H1 (cell line): Measurements from ENCODE around the gene RAB29. TPM values are rescaled to one million over a fixed set of nuclear protein-coding genes. Genes with fewer than 3 reads are reported as not detected.

Experiments used
- CTCF ChIA-PET: fragments of 300-600 bp; sonication (Branson Sonifier 250); formaldehyde crosslinking; loops from one replicate; lab custom pipeline; 2021; ENCODE audit not compliant: partially characterized antibody; lab: Charles Lee
- POLR2A ChIA-PET: fragments of 300-600 bp; sonication (Branson Sonifier 250); formaldehyde crosslinking; loops from one replicate; lab custom pipeline; 2021; ENCODE audit warnings: inconsistent platforms; ENCODE audit not compliant: partially characterized antibody; lab: Charles Lee
- DNase-seq, 2 experiments: peaks; one replicate each; pipeline versions ENCODE4 v3.0.0 to v3.0.0-alpha.2; 2010 to 2022; ENCODE audit warnings: low spot score in 2 of 2, low read depth in 1 of 2, mixed read lengths in 1 of 2
- FAIRE-seq: peaks from 2 replicates; lab custom pipeline; 2011; peaks lifted over from hg19 to GRCh38; lab: Jason Lieb, UNC
- H2AFZ ChIP-seq: 2 replicates; pipeline ENCODE4 v1.8.1; 2012; ENCODE audit warnings: low read length, inconsistent platforms
- H2AK5ac ChIP-seq: 2 replicates; pipeline ENCODE4 v1.6.1; 2013; ENCODE audit warnings: low read depth, low read length
- H2BK120ac ChIP-seq: replicated peaks from 2 replicates; pipeline ENCODE3; 2013; ENCODE audit warnings: low read depth, low read length, inconsistent platforms
- H2BK12ac ChIP-seq: 2 replicates; pipeline ENCODE4 v1.6.1; 2013; ENCODE audit warnings: low read depth, low read length
- H2BK15ac ChIP-seq: 2 replicates; pipeline ENCODE4 v1.6.1; 2013; ENCODE audit warnings: low read length
- H2BK20ac ChIP-seq: 2 replicates; pipeline ENCODE4 v1.6.1; 2013; ENCODE audit warnings: low read length
- H2BK5ac ChIP-seq: 2 replicates; pipeline ENCODE4 v1.6.1; 2013; ENCODE audit warnings: low read depth, low read length
- H3K14ac ChIP-seq: 2 replicates; pipeline ENCODE4 v1.6.1; 2013; ENCODE audit warnings: inconsistent platforms; ENCODE audit not compliant: insufficient read length
- H3K18ac ChIP-seq: 2 replicates; pipeline ENCODE4 v1.6.1; 2013; ENCODE audit warnings: low read length; ENCODE audit errors: extremely low read depth
- H3K23ac ChIP-seq: 2 replicates; pipeline ENCODE4 v1.6.1; 2013; ENCODE audit warnings: inconsistent platforms; ENCODE audit not compliant: insufficient read length
- H3K23me2 ChIP-seq: 2 replicates; pipeline ENCODE4 v1.6.1; 2013; ENCODE audit warnings: low read depth, low read length
- H3K27ac ChIP-seq: 2 replicates; pipeline ENCODE4 v1.6.1; 2011; ENCODE audit warnings: low read depth, low read length, inconsistent platforms
- H3K27me3 ChIP-seq, 4 experiments: replicated peaks in 1 of 4; 1 replicate in 1 of 4; 2 replicates in 3 of 4; pipeline versions ENCODE4 v1.6.1 to v1.8.1; 2011 to 2013; ENCODE audit warnings: low read length in 3 of 4, mild to moderate bottlenecking in 3 of 4, inconsistent platforms in 2 of 4, mixed read lengths in 2 of 4, moderate library complexity in 1 of 4; ENCODE audit not compliant: control insufficient read depth in 3 of 4, insufficient read depth in 3 of 4; ENCODE audit errors: extremely low read depth in 1 of 4
- H3K36me3 ChIP-seq, 4 experiments: 2 replicates each; pipeline versions ENCODE4 v1.6.1 to v1.8.1; 2011 to 2013; ENCODE audit warnings: mild to moderate bottlenecking in 4 of 4, low read length in 3 of 4, moderate library complexity in 2 of 4, control low read depth in 1 of 4, inconsistent platforms in 1 of 4; ENCODE audit not compliant: insufficient read depth in 4 of 4, control insufficient read depth in 2 of 4
- H3K4ac ChIP-seq: replicated peaks from 2 replicates; pipeline ENCODE3; 2013; ENCODE audit warnings: low read length, low read depth, mixed read lengths, inconsistent platforms; ENCODE audit not compliant: insufficient read length
- H3K4me1 ChIP-seq, 4 experiments: replicated peaks in 1 of 4; 1 replicate in 1 of 4; 2 replicates in 3 of 4; pipeline versions ENCODE4 v1.6.1 to v1.8.1; 2011 to 2013; ENCODE audit warnings: low read length in 3 of 4, inconsistent platforms in 2 of 4, mixed read lengths in 1 of 4; ENCODE audit not compliant: insufficient read depth in 4 of 4, control insufficient read depth in 3 of 4
- H3K4me2 ChIP-seq, 2 experiments: 2 replicates each; pipeline versions ENCODE4 v1.6.1 to v1.8.1; 2011 to 2013; ENCODE audit warnings: low read depth in 2 of 2, low read length in 2 of 2, control low read depth in 1 of 2, inconsistent platforms in 1 of 2, mild to moderate bottlenecking in 1 of 2; ENCODE audit not compliant: insufficient read depth in 1 of 2
- H3K4me3 ChIP-seq, 4 experiments: fragments of 200-600, 300-600 bp in 1 of 4; sonication (generic), shearing (Covaris generic), sonication (Bioruptor Twin) in 1 of 4; 2 replicates each; pipeline versions ENCODE4 v1.5.1 to v1.8.1; 2011 to 2016; ENCODE audit warnings: low read length in 4 of 4, low read depth in 3 of 4, control low read depth in 2 of 4, inconsistent platforms in 2 of 4, mild to moderate bottlenecking in 2 of 4, mixed read lengths in 1 of 4, moderate library complexity in 1 of 4; ENCODE audit not compliant: insufficient read depth in 2 of 4; ENCODE audit errors: extremely low read depth in 1 of 4
- H3K56ac ChIP-seq: replicated peaks from 2 replicates; pipeline ENCODE3; 2013; ENCODE audit warnings: low read depth, mild to moderate bottlenecking, mixed read lengths, low read length, inconsistent platforms; ENCODE audit not compliant: insufficient read length
- H3K79me1 ChIP-seq: 2 replicates; pipeline ENCODE4 v1.6.1; 2013; ENCODE audit warnings: low read depth, low read length, control low read depth
- H3K79me2 ChIP-seq, 2 experiments: 2 replicates each; pipeline versions ENCODE4 v1.6.1 to v1.8.1; 2012 to 2013; ENCODE audit warnings: low read length in 2 of 2, mild to moderate bottlenecking in 2 of 2, inconsistent platforms in 1 of 2; ENCODE audit not compliant: insufficient read depth in 2 of 2, control insufficient read depth in 1 of 2
- H3K9ac ChIP-seq, 4 experiments: replicated peaks in 1 of 4; 1 replicate in 1 of 4; 2 replicates in 3 of 4; pipeline versions ENCODE4 v1.6.1 to v1.8.1; 2011 to 2013; ENCODE audit warnings: low read depth in 3 of 4, low read length in 3 of 4, control low read depth in 2 of 4, mild to moderate bottlenecking in 2 of 4, moderate library complexity in 2 of 4, inconsistent platforms in 1 of 4; ENCODE audit errors: extremely low read depth in 1 of 4
- H3K9me3 ChIP-seq, 2 experiments: 2 replicates each; pipeline versions ENCODE4 v1.6.1 to v1.8.1; 2012 to 2013; ENCODE audit warnings: mild to moderate bottlenecking in 2 of 2, moderate library complexity in 2 of 2, control low read depth in 1 of 2, inconsistent platforms in 1 of 2, low read depth in 1 of 2, low read length in 1 of 2, mixed read lengths in 1 of 2; ENCODE audit not compliant: insufficient read depth in 2 of 2
- H4K20me1 ChIP-seq, 2 experiments: replicated peaks in 1 of 2; 2 replicates each; pipeline versions ENCODE3 to v1.8.1; 2011 to 2013; ENCODE audit warnings: inconsistent platforms in 2 of 2, low read length in 2 of 2, mild to moderate bottlenecking in 1 of 2; ENCODE audit not compliant: insufficient read depth in 2 of 2, control insufficient read depth in 1 of 2
- H4K5ac ChIP-seq: 2 replicates; pipeline ENCODE4 v1.6.1; 2013; ENCODE audit warnings: low read length, low read depth, mixed read lengths, inconsistent platforms; ENCODE audit not compliant: insufficient read length
- H4K8ac ChIP-seq: 2 replicates; pipeline ENCODE4 v1.8.0; 2013; ENCODE audit warnings: mild to moderate bottlenecking, moderate library complexity, low read length, inconsistent platforms; ENCODE audit not compliant: insufficient read depth; ENCODE audit errors: extremely low read depth
- H4K91ac ChIP-seq: replicated peaks from 2 replicates; pipeline ENCODE3; 2013; ENCODE audit warnings: low read length, mixed read lengths, inconsistent platforms; ENCODE audit not compliant: insufficient read length
- CTCF ChIP-seq, 3 experiments: IDR thresholded peaks; 1 replicate in 2 of 3; 2 replicates in 1 of 3; pipeline versions ENCODE4 v1.5.1 to v1.6.1; 2011; ENCODE audit warnings: low read length in 3 of 3, mild to moderate bottlenecking in 3 of 3, inconsistent platforms in 2 of 3, low read depth in 1 of 3, moderate library complexity in 1 of 3; ENCODE audit not compliant: insufficient read depth in 1 of 3; ENCODE audit errors: control extremely low read depth in 1 of 3
- TCF12 ChIP-seq: IDR thresholded peaks from 2 replicates; pipeline ENCODE4 v1.6.1; 2011; ENCODE audit warnings: low read depth, mild to moderate bottlenecking, low read length
- WGBS, 2 experiments: shearing (Covaris generic) in 1 of 2; methylation state at CpG; one replicate each; pipeline versions ENCODE4 v1.1.6 to v1.1.7; 2013 to 2015; ENCODE audit warnings: low lambda C conversion rate in 2 of 2, mixed read lengths in 2 of 2, inconsistent platforms in 1 of 2, low coverage in 1 of 2, missing lambda C conversion rate in 1 of 2; ENCODE audit not compliant: insufficient replicate concordance in 2 of 2, insufficient coverage in 1 of 2, insufficient read length in 1 of 2; ENCODE audit errors: extremely low coverage in 1 of 2, missing lambda C conversion rate in 1 of 2; 5-methylcytosine and 5-hydroxymethylcytosine counted together
- polyA plus RNA-seq, 7 experiments: library from polyadenylated mRNA; depleted of rRNA in 3 of 7; stranded (reverse) in 5 of 7; unstranded in 2 of 7; fragments of >200 nt in 5 of 7; fragments of 200-250 nt in 2 of 7; gene quantifications; 1 replicate in 5 of 7; 2 replicates in 1 of 7; 4 replicates in 1 of 7; pipeline versions ENCODE4 v1.2.1 to v1.2.3, GENCODE V29; 2011 to 2013; ENCODE audit warnings: missing spikeins in 2 of 7, mixed read lengths in 2 of 7
- total RNA-seq: library from RNA; stranded (reverse); fragmentation: NEBNext Ultra II Directional; extraction: Animal tissue kit (Norgen Biotek cat#: 25700); gene quantifications from 2 replicates; pipeline ENCODE4 v1.2.1, GENCODE V29; 2021

The RAB29 gene
- total and polyA plus RNA-seq, 2 of the 8 experiments (the other 6 are each of a cell fraction or from before 2014, with no cell fraction given), result 10.1 to 17.3 TPM

- no peak overlapping the region for H3K18ac ChIP-seq
- ChIA-PET POLR2A (interaction anchor here (0.6 to 1.9 kb wide), 7 partner anchors 8 to 135 kb away, joined by 3 to 7 read pairs (median 4); partner anchors contain the start of gene RAB29), CTCF (interaction anchor here (1.2 to 1.9 kb wide), 4 partner anchors 8 to 212 kb away, joined by 5 read pairs; no protein-coding TSS in a partner anchor)
- H3K56ac ChIP-seq, result no peak overlapping the region
- H2AFZ ChIP-seq, result no peak overlapping the region
- no peak for FAIRE-seq
- H3K4me3 ChIP-seq, result no peak overlapping the region
- H3K23ac ChIP-seq, result no peak overlapping the region
- no peaks in the 10 kb centered on the region for H3K27me3 ChIP-seq
- no peak overlapping the region for H2BK120ac ChIP-seq
- no peak overlapping the region for H2BK5ac ChIP-seq
- no peaks in the 10 kb centered on the region for H4K20me1 ChIP-seq
- no peaks in the 10 kb centered on the region for H3K4me1 ChIP-seq
- H2BK20ac ChIP-seq, result no peak overlapping the region
- H3K4ac ChIP-seq, result no peak overlapping the region
- H3K9me3 ChIP-seq, result no peaks in the 10 kb centered on the region
- no peak overlapping the region for H4K8ac ChIP-seq
- no peak overlapping the region for H2BK15ac ChIP-seq
- 65% methylated on average over 5 of the region's 5 CpGs; no CpG with 5 or more reads in 1 of the 2 experiments for WGBS, 2 experiments
- no peak overlapping the region for H4K5ac ChIP-seq
- no peaks in the 10 kb centered on the region for H3K79me1 ChIP-seq
- H3K23me2 ChIP-seq, result no peaks in the 10 kb centered on the region
- no peak overlapping the region for H3K14ac ChIP-seq
- H3K27ac ChIP-seq, result no peak overlapping the region
- no peak overlapping the region for H4K91ac ChIP-seq
- H3K4me2 ChIP-seq, result no peak overlapping the region
- no peaks in the 10 kb centered on the region for H3K36me3 ChIP-seq
- H3K9ac ChIP-seq, result no peak overlapping the region
- H2BK12ac ChIP-seq, result no peak overlapping the region
- no peak overlapping the region for H2AK5ac ChIP-seq
- H3K79me2 ChIP-seq, result no peaks in the 10 kb centered on the region
- DNase-seq, result no peak
- TF ChIP-seq TCF12 (no peak), CTCF (IDR thresholded peaks at IDR 0.05; ENCODE audit: control extremely low read depth in 1 of 3, insufficient read depth in 1 of 3, low read depth in 1 of 3, low read length in 3 of 3) (no peak)
Measured at GRCh38 chr1:205766038-205766437, 9.2 kb downstream of the RAB29 start.
